Chondrocyte (in vitro differentiated cells): ENCODE results near the gene PRDM12. TPM values are rescaled to one million over a fixed set of nuclear protein-coding genes. Genes with fewer than 3 reads are reported as not detected.

Experiments
- DNase-seq: peaks from one replicate; pipeline ENCODE4 v3.0.0; 2021; ENCODE audit warnings: mixed read lengths, low spot score
- H3K27ac Mint-ChIP-seq: one replicate; pipeline ENCODE4 v1.8.0; 2021; ENCODE audit warnings: mild to moderate bottlenecking, moderate library complexity, mixed read lengths; ENCODE audit not compliant: unreplicated experiment
- H3K27me3 Mint-ChIP-seq: 2 replicates; pipeline ENCODE4 v1.8.0; 2021; ENCODE audit warnings: low read depth, mixed read lengths
- H3K36me3 Mint-ChIP-seq: 2 replicates; pipeline ENCODE4 v1.8.0; 2021; ENCODE audit warnings: low read depth, mixed read lengths
- H3K4me1 Mint-ChIP-seq: 2 replicates; pipeline ENCODE4 v1.8.0; 2021; ENCODE audit warnings: low read depth, mild to moderate bottlenecking, mixed read lengths
- H3K4me3 Mint-ChIP-seq: one replicate; pipeline ENCODE4 v1.8.0; 2021; ENCODE audit warnings: mild to moderate bottlenecking, moderate library complexity, mixed read lengths; ENCODE audit not compliant: unreplicated experiment
- H3K9me3 Mint-ChIP-seq: 2 replicates; pipeline ENCODE4 v1.8.0; 2021; ENCODE audit warnings: low read depth, mixed read lengths
- total RNA-seq: library from RNA; stranded (reverse); gene quantifications from 3 replicates; pipeline ENCODE4 v1.2.1, GENCODE V29; 2021
- TF ChIP-seq, protein P1 (sequence below): fragments of 200-600 bp; sonication (generic); IDR thresholded peaks from 2 replicates; pipeline ENCODE4 v1.5.0; 2021; ENCODE audit warnings: antibody characterized with exemption, mild to moderate bottlenecking, moderate library complexity

Gene PRDM12
- total RNA-seq, 1 donor from 2014 or later: 0.10 TPM

DNA sequence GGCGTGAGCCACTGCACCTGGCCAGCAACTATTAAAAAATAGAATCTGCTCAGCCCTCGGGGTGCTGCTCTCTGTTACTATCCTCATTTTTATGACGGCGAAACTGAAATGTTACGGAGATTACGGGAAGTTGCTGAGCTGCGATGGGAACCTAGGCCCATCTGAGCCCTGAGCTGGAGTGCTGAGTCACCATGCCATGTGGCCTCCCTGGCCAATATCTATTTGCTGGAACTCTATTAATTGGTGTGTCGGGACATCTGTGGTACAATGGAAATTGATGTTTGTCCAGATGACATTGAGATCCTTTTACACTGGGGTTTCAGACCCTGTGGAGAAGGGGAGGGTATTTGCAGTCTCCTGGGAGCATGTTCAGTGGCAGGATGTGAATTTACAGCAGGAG, 8.1 kb downstream of the PRDM12 start:
- no peaks in the 10 kb centered on the region for H3K9me3 Mint-ChIP-seq
- H3K4me3 Mint-ChIP-seq: no peak overlapping the region
- no peak overlapping the region for H3K27ac Mint-ChIP-seq
- no peaks in the 10 kb centered on the region for H3K36me3 Mint-ChIP-seq
- DNase-seq: no peak
- TF ChIP-seq, protein P1, sequence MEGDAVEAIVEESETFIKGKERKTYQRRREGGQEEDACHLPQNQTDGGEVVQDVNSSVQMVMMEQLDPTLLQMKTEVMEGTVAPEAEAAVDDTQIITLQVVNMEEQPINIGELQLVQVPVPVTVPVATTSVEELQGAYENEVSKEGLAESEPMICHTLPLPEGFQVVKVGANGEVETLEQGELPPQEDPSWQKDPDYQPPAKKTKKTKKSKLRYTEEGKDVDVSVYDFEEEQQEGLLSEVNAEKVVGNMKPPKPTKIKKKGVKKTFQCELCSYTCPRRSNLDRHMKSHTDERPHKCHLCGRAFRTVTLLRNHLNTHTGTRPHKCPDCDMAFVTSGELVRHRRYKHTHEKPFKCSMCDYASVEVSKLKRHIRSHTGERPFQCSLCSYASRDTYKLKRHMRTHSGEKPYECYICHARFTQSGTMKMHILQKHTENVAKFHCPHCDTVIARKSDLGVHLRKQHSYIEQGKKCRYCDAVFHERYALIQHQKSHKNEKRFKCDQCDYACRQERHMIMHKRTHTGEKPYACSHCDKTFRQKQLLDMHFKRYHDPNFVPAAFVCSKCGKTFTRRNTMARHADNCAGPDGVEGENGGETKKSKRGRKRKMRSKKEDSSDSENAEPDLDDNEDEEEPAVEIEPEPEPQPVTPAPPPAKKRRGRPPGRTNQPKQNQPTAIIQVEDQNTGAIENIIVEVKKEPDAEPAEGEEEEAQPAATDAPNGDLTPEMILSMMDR: no peak
- H3K4me1 Mint-ChIP-seq: peaks cover 6% of the 10 kb centered on the region
- peaks cover 13% of the 10 kb centered on the region for H3K27me3 Mint-ChIP-seq

DNA sequence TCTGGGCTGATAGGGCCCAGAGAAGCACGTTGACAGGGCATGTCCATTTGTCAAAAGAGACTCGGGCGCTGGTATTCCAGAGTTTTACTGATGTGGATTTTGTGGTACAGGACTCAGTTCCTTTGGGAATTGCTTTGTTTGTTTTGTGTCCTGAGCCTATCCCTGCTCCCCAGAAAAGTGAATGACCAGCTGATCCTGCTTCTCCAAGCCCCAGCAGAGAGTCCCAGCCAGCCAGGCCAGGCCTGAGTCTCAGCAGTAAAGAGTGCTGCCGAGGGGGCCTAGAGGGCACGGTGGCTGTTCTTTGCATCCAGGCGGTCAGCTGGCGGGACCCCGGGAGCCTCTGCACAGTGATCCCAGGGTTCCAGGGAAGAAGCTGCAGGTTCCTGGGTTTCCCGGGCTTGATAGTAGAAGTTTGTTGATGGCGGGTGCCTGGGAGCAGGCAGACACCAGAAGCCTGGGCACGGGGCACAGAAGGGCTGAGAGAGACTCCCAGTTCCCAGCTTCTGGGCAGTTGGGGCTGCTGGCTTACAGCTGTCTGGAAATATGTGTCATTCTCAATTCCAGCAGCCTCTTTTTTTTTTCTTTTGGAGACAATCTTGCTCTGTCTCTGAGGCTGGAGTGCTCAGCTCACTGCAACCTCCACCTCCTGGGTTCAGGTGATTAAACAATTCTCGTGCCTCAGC, 8.7 kb downstream of the PRDM12 start:
- no peaks in the 10 kb centered on the region for H3K9me3 Mint-ChIP-seq
- H3K4me3 Mint-ChIP-seq: no peak overlapping the region
- DNase-seq: no peak
- H3K27ac Mint-ChIP-seq: no peak overlapping the region
- H3K36me3 Mint-ChIP-seq: no peaks in the 10 kb centered on the region
- TF ChIP-seq, protein P1: no peak
- peaks cover 6% of the 10 kb centered on the region for H3K4me1 Mint-ChIP-seq
- H3K27me3 Mint-ChIP-seq: peaks cover 8% of the 10 kb centered on the region

DNA sequence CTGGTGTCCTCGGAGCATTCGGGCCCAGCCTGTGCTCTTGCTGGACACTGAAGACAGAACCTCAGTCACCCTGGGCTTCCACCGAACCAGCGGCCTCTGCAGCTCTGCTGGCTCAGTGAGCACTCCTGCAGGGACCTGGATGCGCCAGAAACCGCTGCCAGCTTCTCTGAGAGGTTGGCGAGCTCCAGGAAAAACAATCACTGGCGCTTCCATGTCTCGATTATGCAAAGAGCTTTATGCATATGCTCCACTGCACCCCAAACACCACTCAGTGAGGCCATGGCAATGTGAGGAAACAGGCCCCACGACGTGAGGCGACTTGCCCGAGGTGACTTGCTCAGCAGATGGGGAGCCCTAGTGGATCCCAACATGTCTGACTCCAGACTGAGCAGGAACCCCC, 11.0 kb downstream of the PRDM12 start:
- H3K4me1 Mint-ChIP-seq: peaks cover 6% of the 10 kb centered on the region
- H3K4me3 Mint-ChIP-seq: no peak overlapping the region
- no peak overlapping the region for H3K27ac Mint-ChIP-seq
- peaks cover 3% of the 10 kb centered on the region for H3K27me3 Mint-ChIP-seq
- TF ChIP-seq, protein P1: no peak
- no peaks in the 10 kb centered on the region for H3K36me3 Mint-ChIP-seq
- H3K9me3 Mint-ChIP-seq: no peaks in the 10 kb centered on the region
- no peak for DNase-seq

DNA sequence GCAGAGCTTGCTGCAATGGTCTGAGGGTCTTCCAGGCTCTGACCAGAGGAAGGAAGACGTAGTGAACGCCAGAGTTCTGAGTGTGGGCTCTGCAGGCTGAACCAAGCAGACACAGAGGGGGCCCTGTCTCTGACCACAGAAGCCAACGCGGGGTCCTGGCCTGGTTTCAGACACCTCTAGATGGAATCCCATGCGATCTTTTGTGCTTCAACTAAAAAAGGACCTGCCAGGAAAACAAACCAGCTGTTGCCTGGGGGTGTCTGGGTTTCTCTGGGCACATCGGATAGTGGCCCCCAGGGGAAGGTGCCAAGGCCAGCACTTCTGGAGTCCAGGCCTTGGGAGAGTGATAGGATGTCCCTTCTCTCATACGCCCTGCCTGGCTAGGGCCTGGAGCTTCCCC, 12.9 kb downstream of the PRDM12 start:
- no peak overlapping the region for H3K4me3 Mint-ChIP-seq
- peaks cover 10% of the 10 kb centered on the region for H3K4me1 Mint-ChIP-seq
- no peaks in the 10 kb centered on the region for H3K9me3 Mint-ChIP-seq
- H3K27ac Mint-ChIP-seq: no peak overlapping the region
- no peak for DNase-seq
- peaks cover 3% of the 10 kb centered on the region for H3K27me3 Mint-ChIP-seq
- H3K36me3 Mint-ChIP-seq: no peaks in the 10 kb centered on the region
- TF ChIP-seq, protein P1: no peak

DNA sequence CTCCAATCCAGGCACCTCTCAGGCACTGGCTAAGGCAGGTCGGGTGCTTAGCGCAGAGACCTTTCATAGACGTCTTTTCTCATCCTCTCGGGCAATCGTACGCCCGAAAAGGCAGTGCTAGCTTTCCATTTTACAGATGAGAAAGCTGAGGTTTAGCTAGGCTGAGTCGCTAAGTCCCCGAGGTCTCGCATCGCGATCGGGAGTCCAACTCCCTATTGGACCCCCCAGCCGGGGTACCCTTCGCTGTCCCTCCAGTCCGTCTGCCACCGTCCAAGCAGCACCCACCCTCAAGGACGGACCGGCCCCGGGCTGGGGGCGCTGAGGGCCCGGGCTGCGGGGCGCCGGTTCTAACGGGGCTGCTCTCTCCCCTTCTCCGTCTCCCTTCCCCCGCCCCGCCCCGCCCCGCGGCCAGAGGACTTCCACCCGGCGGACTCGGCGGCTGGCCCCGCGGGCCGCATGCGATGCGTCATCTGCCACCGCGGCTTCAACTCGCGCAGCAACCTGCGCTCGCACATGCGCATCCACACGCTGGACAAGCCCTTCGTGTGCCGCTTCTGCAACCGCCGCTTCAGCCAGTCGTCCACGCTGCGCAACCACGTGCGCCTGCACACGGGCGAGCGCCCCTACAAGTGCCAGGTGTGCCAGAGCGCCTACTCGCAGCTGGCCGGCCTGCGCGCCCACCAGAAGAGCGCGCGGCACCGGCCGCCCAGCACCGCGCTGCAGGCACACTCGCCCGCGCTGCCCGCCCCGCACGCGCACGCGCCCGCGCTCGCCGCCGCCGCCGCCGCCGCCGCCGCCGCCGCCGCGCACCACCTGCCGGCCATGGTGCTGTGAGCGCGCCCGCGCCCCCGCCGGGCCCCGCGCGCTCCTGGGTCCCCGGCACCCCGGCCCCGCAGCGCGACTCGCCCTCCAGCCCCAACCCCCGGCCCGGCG, 16.7 kb downstream of the PRDM12 start:
- peak; percentile 95 for DNase-seq
- Mint-ChIP-seq H3K27me3 (peaks cover 3% of the 10 kb centered on the region), H3K27ac (no peak overlapping the region), H3K4me1 (peaks cover 7% of the 10 kb centered on the region), H3K36me3 (no peaks in the 10 kb centered on the region), H3K4me3 (peak overlapping the region; percentile 69), H3K9me3 (no peaks in the 10 kb centered on the region)
- TF ChIP-seq, protein P1: no peak
